ENCODE results near the gene NR1H2.
"Not testable (repeated sequence)": the region's sequence is repeated elsewhere in the genome, so short reads cannot be mapped to it uniquely, and the experiment has no call there.

NR1H2 gene

DNA sequence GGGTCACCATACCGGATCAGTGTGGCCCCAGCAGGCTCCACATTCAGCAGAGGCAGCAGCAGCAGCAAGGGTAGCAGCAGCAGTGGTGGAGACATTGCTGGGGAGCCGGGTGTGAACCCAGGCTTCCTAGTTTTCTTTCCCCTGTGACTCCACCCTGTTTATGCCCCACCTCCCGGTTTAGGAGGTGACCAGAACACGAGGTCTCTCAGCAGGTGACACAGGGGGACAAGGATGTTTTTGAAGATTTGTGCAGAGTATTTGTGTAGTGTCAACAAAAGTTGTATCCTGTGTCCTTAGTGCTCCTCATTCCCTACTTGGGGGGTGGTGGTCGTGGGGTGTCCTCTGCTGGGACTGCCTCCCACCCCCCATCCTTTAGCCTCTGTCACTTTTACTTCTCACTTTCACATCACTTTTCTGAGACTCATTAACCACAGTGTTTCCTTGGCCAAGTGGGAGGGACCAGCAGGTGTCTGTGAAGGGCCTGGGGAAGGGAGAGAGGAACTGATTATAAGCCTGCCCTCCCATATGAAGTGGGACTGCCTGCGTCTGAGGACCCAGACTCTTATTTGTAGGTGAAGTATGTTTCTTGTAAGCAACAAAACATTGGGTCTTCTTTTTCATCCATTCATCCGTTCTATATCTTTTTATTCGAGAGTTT is 31.5 kb upstream of the NR1H2 start:
- no peak for DNase-seq

GRCh38 chr19:50347089-50347581 is 29.1 kb upstream of the NR1H2 start:
- DNase-seq = not testable (repeated sequence)

DNA sequence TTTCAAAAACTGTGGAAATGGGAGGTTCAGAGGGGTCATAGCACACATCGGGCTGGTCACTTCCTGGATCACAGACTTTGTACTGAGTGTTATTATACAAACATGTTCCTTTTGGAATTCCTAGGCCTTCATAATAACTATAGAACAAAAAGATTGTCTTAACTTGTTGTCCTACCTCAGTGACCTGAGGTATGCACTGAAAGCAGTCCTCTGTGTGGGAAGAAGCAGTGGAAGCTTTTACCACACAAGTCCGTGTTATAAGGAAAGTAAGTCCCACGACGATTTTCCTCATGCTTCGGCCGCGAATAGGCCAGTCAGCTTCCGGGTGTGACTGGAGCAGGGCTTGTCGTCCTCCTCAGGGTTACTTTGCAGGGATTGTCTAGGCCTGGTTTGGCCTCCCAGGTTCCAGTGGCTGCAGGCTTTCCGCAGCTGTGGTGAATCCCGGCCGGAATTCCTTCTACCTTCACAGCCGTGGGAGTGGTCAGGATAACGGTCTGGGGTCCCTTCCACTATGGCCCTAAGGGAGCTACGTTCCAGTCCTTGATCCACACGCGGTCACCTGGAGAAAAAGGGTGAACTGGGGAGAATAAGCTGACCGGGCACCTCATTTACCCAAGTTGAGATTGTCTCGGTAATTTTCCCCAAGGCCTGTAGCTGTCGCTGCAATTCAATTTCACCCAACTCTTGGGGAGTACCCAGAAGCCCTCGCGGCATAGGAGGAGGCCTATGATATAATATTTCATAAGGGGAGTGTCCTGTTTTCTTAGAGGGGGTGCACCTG is 26.8 kb upstream of the NR1H2 start:
- no peak for DNase-seq

DNA sequence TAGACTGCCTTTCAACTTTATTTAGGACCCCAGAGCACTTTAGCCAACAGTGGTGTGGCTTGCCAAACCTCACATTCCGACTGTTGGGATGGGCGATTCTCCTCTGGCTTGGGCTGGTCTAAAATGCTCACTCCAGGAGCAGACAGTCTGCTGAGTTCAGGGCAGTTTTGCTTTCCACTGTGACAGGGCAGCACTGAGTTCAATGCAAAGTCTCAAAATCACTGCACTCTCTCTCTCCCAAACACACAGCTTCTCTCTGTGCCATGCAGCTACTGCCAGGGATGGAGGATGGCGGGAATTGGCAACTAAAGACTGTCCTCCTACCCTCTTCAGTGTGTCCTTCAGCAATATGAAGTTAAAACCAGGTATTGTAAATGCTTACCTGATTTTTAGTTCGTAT is 24.0 kb upstream of the NR1H2 start:
- no peak for DNase-seq

DNA sequence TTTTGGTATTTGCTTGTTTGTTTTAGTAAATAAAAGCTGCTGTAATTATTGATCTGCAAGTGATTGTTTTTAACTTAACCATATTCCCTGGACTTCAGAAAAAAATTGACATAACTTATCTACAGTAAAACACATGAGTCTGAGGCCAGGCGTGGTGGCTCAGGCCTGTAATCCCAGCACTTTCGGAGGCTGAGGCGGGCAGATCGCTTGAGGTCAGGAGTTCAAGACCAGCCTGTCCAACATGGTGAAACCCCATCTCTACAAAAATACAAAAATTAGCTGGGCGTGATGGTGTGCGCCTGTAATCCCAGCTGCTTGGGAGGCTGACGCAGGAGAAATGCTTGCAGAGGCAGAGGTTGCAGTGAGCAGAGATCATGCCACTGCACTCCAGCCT is 22.8 kb upstream of the NR1H2 start:
- not testable (repeated sequence) for DNase-seq

GRCh38 chr19:50356691-50357177 is 19.5 kb upstream of the NR1H2 start:
- no peak for DNase-seq

DNA sequence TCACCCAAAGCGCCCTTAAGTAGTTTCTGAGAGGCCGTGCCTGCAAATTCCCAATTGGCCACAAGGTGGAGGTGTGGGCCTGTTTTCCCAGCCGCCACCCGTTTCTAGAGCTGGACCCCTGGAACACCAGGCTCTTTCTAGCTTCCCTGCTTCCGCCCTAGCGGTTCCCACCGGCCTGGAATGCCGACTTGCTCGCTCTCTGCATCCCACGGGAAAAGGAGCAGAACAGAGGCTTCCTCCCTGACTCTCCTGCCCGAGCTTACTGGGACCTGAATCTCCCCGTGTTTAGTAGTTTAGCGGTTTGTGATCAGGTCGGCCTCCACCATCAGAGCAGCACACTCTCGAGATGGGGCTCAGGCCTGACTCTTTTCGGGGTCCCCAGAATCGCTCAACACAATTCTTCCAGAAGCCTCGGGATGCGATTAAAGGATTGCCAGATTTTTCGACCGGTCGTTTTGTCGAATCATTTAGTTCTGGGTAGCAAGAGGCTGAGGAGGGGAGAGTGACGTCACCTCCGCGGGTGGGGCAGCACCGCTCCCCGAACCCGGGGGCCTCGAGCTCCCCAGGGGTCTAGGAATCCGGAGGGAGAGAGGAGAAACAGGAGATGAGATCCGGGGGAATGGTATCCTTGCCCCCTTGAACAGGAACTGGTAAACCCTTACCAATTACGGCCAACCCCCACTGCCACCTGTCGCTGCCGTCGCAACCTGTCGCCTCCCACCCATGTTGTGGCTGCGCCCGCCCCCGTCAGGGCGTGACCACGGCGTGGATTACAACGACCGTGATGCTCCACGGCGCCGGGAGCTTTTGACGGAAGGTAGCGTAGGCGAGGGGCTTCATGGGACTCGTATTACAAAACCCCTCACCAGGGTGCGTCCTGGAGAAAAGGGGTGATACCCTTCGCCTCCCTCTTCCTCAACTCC is 18.8 kb upstream of the NR1H2 start:
- DNase-seq = peak in 53 of 56 donors; percentile 13 to 90 (median 71)

- DNase-seq = peak in 47 of 56 donors; percentile 14 to 77 (median 46)
These were observed 17.6 kb upstream of the NR1H2 start for GRCh38 chr19:50358483-50359327.

- DNase-seq = no peak
These were observed 16.9 kb upstream of the NR1H2 start for GRCh38 chr19:50359328-50359818.

GRCh38 chr19:50361290-50362029 is 14.8 kb upstream of the NR1H2 start:
- DNase-seq = no peak

GRCh38 chr19:50362030-50362412 is 14.2 kb upstream of the NR1H2 start:
- no peak for DNase-seq

DNA sequence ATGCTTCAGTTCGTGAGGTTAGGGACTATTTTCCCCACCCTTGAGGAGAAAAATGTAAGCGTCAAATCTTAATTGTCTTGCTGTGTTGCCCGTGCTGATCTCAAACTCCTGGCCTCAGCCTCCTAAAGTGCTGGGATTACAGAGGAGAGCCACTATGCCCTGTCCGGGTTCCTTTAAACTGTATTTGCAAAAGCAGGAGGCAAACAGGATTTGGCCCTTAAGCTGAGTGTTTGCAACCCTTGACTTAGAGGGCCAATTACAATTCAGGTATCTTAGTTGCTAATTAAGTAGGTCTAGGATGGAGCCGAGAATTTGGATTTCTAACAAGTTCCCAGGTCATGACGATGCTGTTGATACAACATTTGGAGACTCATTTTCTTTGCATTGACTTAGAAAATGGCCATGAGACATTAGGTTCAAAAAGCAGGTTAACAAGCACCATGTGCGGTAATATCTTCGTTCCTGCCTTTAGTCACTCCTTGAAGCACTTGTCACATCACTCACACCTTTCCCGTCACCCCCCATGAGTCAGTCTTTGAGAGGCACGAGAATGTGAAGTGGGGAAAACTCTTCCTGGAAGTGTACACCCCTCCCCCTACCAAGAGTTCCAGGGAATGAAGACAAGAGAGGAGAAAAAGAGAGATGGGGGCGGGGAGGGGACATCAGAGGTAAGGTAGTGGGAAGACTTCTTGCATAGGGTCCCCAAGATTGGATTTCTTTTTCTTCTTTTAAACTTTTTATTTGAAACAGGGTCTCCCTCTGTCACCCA is 13.4 kb upstream of the NR1H2 start:
- no peak for DNase-seq

DNA sequence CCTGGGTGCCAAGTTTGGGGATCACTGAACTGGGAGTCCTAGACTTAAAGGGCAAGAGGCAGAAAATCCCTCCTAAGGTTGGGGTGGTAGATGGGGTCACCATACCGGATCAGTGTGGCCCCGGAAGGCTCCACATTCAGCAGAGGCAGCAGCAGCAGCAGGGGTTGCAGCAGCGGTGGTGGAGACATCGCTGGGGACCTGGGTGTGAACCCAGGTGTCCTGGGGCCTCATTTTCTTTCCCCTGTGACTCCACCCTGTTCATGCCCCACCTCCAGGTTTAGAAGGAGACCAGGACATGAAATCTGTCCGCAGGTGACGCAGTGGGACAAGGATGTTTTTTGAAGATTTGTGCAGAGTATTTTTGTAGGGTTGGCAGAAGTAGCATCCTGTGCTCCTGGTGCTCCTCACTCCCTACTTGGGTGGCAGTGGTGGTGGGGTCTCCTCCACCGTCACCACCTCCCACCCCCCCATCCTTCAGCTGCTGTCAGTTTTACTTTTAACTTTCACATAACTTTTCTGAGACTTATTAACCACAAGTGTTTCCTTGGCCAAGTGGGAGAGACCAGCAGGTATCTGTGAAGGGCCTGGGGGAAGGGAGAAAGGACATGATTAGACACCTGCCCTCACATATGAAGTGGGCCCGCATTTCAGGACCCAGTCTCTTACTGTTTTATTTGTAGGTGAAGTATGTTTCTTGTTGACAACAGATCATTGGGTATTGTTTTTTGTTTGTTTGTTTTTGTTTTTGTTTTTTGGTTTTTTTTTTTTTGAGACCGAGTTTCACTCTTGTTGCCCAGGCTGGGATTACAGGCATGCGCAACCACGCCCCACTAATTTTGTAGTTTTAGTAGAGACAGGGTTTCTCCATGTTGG is 10.6 kb upstream of the NR1H2 start, which contains the start of gene NAPSA:
Gene NAPSA, minus strand, starts transcription at position 206 of the 873 bp plus-strand sequence. Its CDS starts 18 bp downstream, at position 188.
- no peak for DNase-seq

- DNase-seq = peak; percentile 17 to 92 (median 78)
These were observed 7.3 kb upstream of the NR1H2 start for GRCh38 chr19:50368649-50369570.

- DNase-seq = no peak
These were observed 4.3 kb upstream of the NR1H2 start for GRCh38 chr19:50371914-50372475.

- peak in 3 of 56 donors; percentile 37 to 57 (median 49) for DNase-seq
These were observed 799 bp downstream of the NR1H2 start for GRCh38 chr19:50377051-50377461.

All from nucleus accumbens (tissue), 56 donors.